GM23338 (cell line): ENCODE data around the gene SGSM1. TPM values are rescaled to one million over a fixed set of nuclear protein-coding genes. Genes with fewer than 3 reads are reported as not detected.
A peak's percentile ranks its signal among the peaks of the same experiment; 100 is the strongest.

ENCODE experiments used
- ATAC-seq: fragments of 200-7000 bp; cut with Tn5 transposase; 3 replicates; pipeline ENCODE4 v1.9.1; 2020
- DNase-seq: peaks from one replicate; pipeline ENCODE4 v3.0.0-alpha.2; 2015; ENCODE audit warnings: low spot score
- H2AFZ ChIP-seq: fragments of 200-600 bp; sonication (generic); 2 replicates; pipeline ENCODE4 v1.8.0; 2016; ENCODE audit warnings: antibody characterized with exemption, mild to moderate bottlenecking, moderate library complexity
- H3F3A ChIP-seq: fragments of 200-600 bp; sonication (generic); replicated peaks from 2 replicates; pipeline ENCODE4 v1.8.0; 2017; ENCODE audit warnings: antibody characterized with exemption, mixed run types, low read depth
- H3K27ac ChIP-seq: fragments of 200-600 bp; sonication (generic); 2 replicates; pipeline ENCODE4 v1.6.1; 2016; ENCODE audit warnings: low read depth
- H3K27me3 ChIP-seq: fragments of 200-600 bp; sonication (generic); 2 replicates; pipeline ENCODE4 v1.8.0; 2016; ENCODE audit warnings: mild to moderate bottlenecking, mixed run types, moderate library complexity; ENCODE audit not compliant: insufficient read depth
- H3K36me3 ChIP-seq: fragments of 200-600 bp; sonication (generic); 2 replicates; pipeline ENCODE4 v1.8.0; 2016; ENCODE audit warnings: mild to moderate bottlenecking; ENCODE audit not compliant: insufficient read depth
- H3K4me1 ChIP-seq: fragments of 200-600 bp; sonication (generic); 2 replicates; pipeline ENCODE4 v1.8.0; 2016; ENCODE audit warnings: mild to moderate bottlenecking, moderate library complexity; ENCODE audit not compliant: insufficient read depth
- H3K4me2 ChIP-seq: fragments of 200-600 bp; sonication (generic); 2 replicates; pipeline ENCODE4 v1.7.1; 2017; ENCODE audit warnings: mixed run types
- H3K4me3 ChIP-seq: fragments of 200-600 bp; sonication (generic); 2 replicates; pipeline ENCODE4 v1.6.1; 2016; ENCODE audit warnings: mixed run types
- H3K79me2 ChIP-seq: fragments of 200-600 bp; sonication (generic); replicated peaks from 2 replicates; pipeline ENCODE4 v1.8.0; 2017; ENCODE audit warnings: mild to moderate bottlenecking; ENCODE audit not compliant: insufficient read depth
- H3K9me2 ChIP-seq: fragments of 200-600 bp; sonication (generic); 2 replicates; pipeline ENCODE4 v1.8.0; 2017; ENCODE audit not compliant: insufficient read depth
- H4K20me1 ChIP-seq: fragments of 200-600 bp; sonication (generic); replicated peaks from 2 replicates; pipeline ENCODE4 v1.8.0; 2017; ENCODE audit warnings: mild to moderate bottlenecking; ENCODE audit not compliant: insufficient read depth
- H3K27ac Mint-ChIP-seq: 2 replicates; pipeline ENCODE4 v1.8.0; 2020; ENCODE audit warnings: inconsistent platforms, mild to moderate bottlenecking, moderate library complexity, mixed read lengths
- H3K27me3 Mint-ChIP-seq: 3 replicates; pipeline ENCODE4 v1.8.0; 2022; ENCODE audit warnings: low read depth, mild to moderate bottlenecking, moderate library complexity, mixed read lengths, inconsistent platforms; ENCODE audit not compliant: insufficient read depth, poor library complexity
- H3K36me3 Mint-ChIP-seq: 3 replicates; pipeline ENCODE4 v1.8.0; 2021; ENCODE audit warnings: low read depth, mild to moderate bottlenecking, inconsistent platforms, moderate library complexity, mixed read lengths
- H3K4me1 Mint-ChIP-seq: 3 replicates; pipeline ENCODE4 v1.8.0; 2020; ENCODE audit warnings: mild to moderate bottlenecking, inconsistent platforms, mixed read lengths
- H3K4me3 Mint-ChIP-seq: 3 replicates; pipeline ENCODE4 v1.8.0; 2021; ENCODE audit warnings: moderate library complexity, mild to moderate bottlenecking, inconsistent platforms, mixed read lengths
- H3K9me3 Mint-ChIP-seq: 3 replicates; pipeline ENCODE4 v1.8.0; 2020; ENCODE audit warnings: moderate library complexity, mild to moderate bottlenecking, inconsistent platforms, mixed read lengths
- CREB1 ChIP-seq: fragments of 250-450 bp; sonication (Bioruptor Pico); IDR thresholded peaks from 2 replicates; pipeline ENCODE4 v1.5.0; 2020; ENCODE audit warnings: low read depth, mild to moderate bottlenecking, moderate library complexity
- CTCF ChIP-seq, 2 experiments: fragments of 200-600 bp in 1 of 2; sonication (generic) in 1 of 2; conservative IDR thresholded peaks; 2 replicates each; pipeline versions ENCODE4 v1.5.1 to v1.6.1; 2016 to 2017; ENCODE audit warnings: antibody characterized with exemption in 2 of 2, low read depth in 2 of 2, mild to moderate bottlenecking in 2 of 2, moderate library complexity in 1 of 2
- ETS1 ChIP-seq: IDR thresholded peaks from 2 replicates; pipeline ENCODE4 v1.6.1; 2016; ENCODE audit warnings: antibody characterized with exemption
- EZH2 ChIP-seq: fragments of 200-600 bp; sonication (generic); IDR thresholded peaks from one replicate; pipeline ENCODE4 v1.8.0; 2017; ENCODE audit warnings: antibody characterized with exemption, mild to moderate bottlenecking, low read depth; ENCODE audit not compliant: unreplicated experiment
- EZH2phosphoT487 ChIP-seq: fragments of 200-600 bp; sonication (generic); IDR thresholded peaks from one replicate; pipeline ENCODE4 v1.8.1; 2018; ENCODE audit warnings: antibody characterized with exemption; ENCODE audit not compliant: unreplicated experiment
- JUNB ChIP-seq: IDR thresholded peaks from one replicate; pipeline ENCODE4 v1.6.1; 2016; ENCODE audit warnings: antibody characterized with exemption; ENCODE audit not compliant: unreplicated experiment
- NANOG ChIP-seq: IDR thresholded peaks from 2 replicates; pipeline ENCODE4 v1.6.1; 2016; ENCODE audit warnings: antibody characterized with exemption, borderline replicate concordance
- ZNF114 ChIP-seq: fragments of 250-450 bp; sonication (Bioruptor Pico); IDR thresholded peaks from 2 replicates; pipeline ENCODE4 v1.5.0; 2020; ENCODE audit warnings: mild to moderate bottlenecking, moderate library complexity
- polyA plus RNA-seq: library from polyadenylated mRNA; unstranded; fragments of >200 nt; fragmentation: Nextera tagmentation; extraction: Ambion mirVana; gene quantifications from 2 replicates; pipeline ENCODE4 v1.2.1, GENCODE V29; 2016
- total RNA-seq: library from RNA; depleted of rRNA; stranded (reverse); fragments of >200 nt; shearing (Covaris generic); gene quantifications from 2 replicates; pipeline ENCODE4 v1.2.3, GENCODE V29; 2014
- TF ChIP-seq, protein P1 (sequence below): IDR thresholded peaks from one replicate; pipeline ENCODE4 v1.6.1; 2018; ENCODE audit warnings: antibody characterized with exemption; ENCODE audit not compliant: unreplicated experiment

SGSM1 gene
- total and polyA plus RNA-seq, 2 experiments from 2014 or later = 4.7 to 5.4 TPM

DNA sequence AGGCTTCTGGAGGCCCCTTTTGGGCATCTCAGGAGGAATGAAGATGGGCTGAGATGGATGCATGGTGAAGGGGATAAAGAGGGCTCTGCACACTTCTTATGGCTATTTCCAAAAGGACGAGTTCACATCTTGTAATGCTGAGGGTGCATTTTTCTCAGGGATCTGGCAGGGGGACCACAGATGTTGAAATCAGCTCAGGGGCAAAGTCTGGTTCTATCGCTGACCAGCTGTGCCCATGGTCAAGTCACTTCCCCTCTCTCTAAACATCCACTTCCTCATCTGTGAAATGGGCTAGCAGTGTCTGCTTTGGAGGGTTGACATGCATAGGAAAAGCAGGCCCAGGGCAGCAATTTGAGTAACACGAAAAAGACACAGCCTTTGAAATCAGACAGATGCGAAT lies 114.0 kb downstream of the SGSM1 start (continued):
- no peak for TF ChIP-seq CTCF (conservative IDR thresholded peaks at IDR 0.05; ENCODE audit: low read depth in 2 of 2)
- no peak for TF ChIP-seq EZH2
- TF ChIP-seq JUNB = no peak
- TF ChIP-seq, protein P1, sequence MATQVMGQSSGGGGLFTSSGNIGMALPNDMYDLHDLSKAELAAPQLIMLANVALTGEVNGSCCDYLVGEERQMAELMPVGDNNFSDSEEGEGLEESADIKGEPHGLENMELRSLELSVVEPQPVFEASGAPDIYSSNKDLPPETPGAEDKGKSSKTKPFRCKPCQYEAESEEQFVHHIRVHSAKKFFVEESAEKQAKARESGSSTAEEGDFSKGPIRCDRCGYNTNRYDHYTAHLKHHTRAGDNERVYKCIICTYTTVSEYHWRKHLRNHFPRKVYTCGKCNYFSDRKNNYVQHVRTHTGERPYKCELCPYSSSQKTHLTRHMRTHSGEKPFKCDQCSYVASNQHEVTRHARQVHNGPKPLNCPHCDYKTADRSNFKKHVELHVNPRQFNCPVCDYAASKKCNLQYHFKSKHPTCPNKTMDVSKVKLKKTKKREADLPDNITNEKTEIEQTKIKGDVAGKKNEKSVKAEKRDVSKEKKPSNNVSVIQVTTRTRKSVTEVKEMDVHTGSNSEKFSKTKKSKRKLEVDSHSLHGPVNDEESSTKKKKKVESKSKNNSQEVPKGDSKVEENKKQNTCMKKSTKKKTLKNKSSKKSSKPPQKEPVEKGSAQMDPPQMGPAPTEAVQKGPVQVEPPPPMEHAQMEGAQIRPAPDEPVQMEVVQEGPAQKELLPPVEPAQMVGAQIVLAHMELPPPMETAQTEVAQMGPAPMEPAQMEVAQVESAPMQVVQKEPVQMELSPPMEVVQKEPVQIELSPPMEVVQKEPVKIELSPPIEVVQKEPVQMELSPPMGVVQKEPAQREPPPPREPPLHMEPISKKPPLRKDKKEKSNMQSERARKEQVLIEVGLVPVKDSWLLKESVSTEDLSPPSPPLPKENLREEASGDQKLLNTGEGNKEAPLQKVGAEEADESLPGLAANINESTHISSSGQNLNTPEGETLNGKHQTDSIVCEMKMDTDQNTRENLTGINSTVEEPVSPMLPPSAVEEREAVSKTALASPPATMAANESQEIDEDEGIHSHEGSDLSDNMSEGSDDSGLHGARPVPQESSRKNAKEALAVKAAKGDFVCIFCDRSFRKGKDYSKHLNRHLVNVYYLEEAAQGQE = no peak
- TF ChIP-seq ZNF114 (CRISPR knock-in tag) = no peak
- no peak for TF ChIP-seq ETS1
- TF ChIP-seq EZH2phosphoT487 = no peak

DNA sequence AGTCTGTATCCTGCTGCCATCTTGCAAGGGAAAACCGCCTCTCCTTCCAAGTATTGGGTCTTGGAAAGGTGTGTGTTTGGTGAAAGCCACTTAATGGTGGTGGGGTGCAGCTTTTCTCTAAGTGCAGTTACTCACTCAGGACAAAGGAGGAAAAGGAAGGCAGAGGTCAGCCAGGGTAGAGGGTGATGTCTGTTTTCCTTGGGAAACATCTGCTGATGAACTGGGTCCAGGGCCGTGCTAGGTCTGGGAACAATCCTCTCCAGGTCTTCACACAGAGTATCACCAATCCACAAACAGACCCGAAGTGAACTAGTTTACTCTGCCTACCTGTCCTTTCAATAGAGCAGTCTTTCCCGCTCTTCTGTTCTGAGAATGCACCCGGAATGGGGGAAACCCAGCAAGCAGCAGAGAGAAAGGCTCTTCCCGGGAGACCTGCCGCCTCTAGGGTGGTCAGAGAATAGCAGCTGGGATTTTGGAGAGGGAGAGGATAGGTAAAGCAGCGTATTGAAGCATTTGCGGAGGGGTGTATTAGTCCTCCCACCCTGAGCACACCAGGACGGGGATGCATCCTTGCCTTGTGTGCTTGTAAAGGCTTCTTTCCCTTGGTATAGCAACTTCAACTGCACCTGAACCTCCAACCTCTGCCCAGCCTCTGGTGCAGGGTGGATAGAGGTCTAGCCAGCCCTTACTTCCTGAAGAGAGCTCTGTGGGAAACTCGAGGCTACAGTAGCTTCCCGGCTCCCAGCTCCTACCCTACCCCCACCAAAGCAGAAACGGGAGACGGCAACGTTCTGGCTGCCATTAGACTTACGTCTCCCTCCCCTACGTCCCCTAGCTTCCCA lies 119.8 kb downstream of the SGSM1 start:
- H3K36me3 ChIP-seq = 0 out of 2 replicates have a peak, but pooled peaks cover 5% of the 10 kb centered on the region
- peaks cover 2% of the 10 kb centered on the region for H3K36me3 Mint-ChIP-seq
- H3K27ac ChIP-seq = peak overlapping the region; percentile 69; the same call in 1 of the 2 replicates
- no peaks in the 10 kb centered on the region for H3K79me2 ChIP-seq
- no peaks in the 10 kb centered on the region for H4K20me1 ChIP-seq
- no peak overlapping the region for H3K27ac Mint-ChIP-seq
- no peak overlapping the region for H3K4me3 Mint-ChIP-seq
- H3K4me1 ChIP-seq = peaks cover 6% of the 10 kb centered on the region
- H3K27me3 Mint-ChIP-seq = peaks cover 5% of the 10 kb centered on the region
- no peaks in the 10 kb centered on the region for H3K27me3 ChIP-seq
- DNase-seq = peak; percentile 80
- 0 out of 2 replicates have a peak, but pooled peaks cover 3% of the 10 kb centered on the region for H3K9me2 ChIP-seq
- H2AFZ ChIP-seq = peak overlapping the region; percentile 25; the same call in 1 of the 2 replicates
- H3K9me3 Mint-ChIP-seq = peaks cover 8% of the 10 kb centered on the region; the same call in 2 of the 3 replicates
- H3K4me2 ChIP-seq = peak overlapping the region; percentile 41
- H3F3A ChIP-seq = 0 out of 2 replicates have a peak, but pooled peaks cover 2% of the 10 kb centered on the region
- H3K4me3 ChIP-seq = no peak overlapping the region; the same call in 1 of the 2 replicates
- H3K4me1 Mint-ChIP-seq = peaks cover 10% of the 10 kb centered on the region
- ATAC-seq = peak; percentile 96
- no peak for TF ChIP-seq EZH2
- TF ChIP-seq ETS1 = no peak
- TF ChIP-seq CREB1 (CRISPR knock-in tag) = no peak
- TF ChIP-seq CTCF (conservative IDR thresholded peaks at IDR 0.05; ENCODE audit: low read depth in 2 of 2) = peak; percentile 44 to 45
- no peak for TF ChIP-seq ZNF114 (CRISPR knock-in tag)
- TF ChIP-seq NANOG = no peak
- no peak for TF ChIP-seq JUNB
